Measurements from ENCODE around the gene ABHD12. TPM values are rescaled to one million over a fixed set of nuclear protein-coding genes. Genes with fewer than 3 reads are reported as not detected.

ABHD12 gene
- total RNA-seq, 3 donors from 2014 or later (not counting 1 experiment from before 2014, with no cell fraction given): 28.5 to 34.6 (median 34.5) TPM

DNA sequence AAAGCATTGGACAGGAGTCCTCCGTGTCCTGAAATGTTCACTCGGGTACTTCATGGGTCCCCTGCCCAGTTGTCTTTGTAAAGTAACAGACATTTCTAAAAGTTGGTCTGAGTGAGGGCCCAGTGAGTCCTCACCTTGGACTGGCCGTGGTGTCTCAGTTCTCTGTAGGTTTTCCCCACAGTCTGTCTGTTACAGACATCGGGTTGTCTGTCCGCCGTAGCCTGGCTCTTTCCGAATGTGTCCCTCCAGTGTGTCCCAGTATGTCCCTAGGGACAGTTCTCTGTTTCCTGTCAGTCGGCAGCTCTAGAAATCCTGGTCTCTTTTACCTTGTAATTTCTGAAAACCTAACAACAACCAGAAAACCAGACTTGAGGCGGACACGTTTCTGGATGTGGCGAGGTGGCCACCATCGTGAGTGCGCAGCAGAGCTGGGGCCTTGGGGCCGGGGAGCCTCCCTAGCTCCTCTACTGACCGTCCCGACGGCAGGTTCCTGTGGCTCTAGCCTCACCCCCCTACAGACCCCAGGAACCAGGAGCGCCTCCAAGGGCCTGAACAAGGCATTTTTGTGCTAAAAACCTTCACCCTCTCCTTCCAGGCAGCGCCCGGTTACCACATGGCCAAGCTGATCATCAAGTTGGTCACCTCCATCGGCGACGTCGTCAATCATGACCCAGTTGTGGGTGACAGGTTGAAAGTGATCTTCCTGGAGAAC, 100.6 kb downstream of the ABHD12 start:
- TF ChIP-seq CTCF (IDR thresholded peaks at IDR 0.05): no peak
- H3K36me3 ChIP-seq (ENCODE audit: control insufficient read depth, insufficient read depth, low read length): peaks cover 38% of the 10 kb centered on the region
- H3K27me3 ChIP-seq (ENCODE audit: control insufficient read depth, insufficient read depth, low read length): no peaks in the 10 kb centered on the region
- no peak overlapping the region for H3K27ac ChIP-seq (ENCODE audit: low read length)
- no peak overlapping the region for H3K4me3 ChIP-seq (ENCODE audit: low read length)
- no peaks in the 10 kb centered on the region for H3K27me3 Mint-ChIP-seq (ENCODE audit: low read depth in 2 of 2)
- H3K9me3 Mint-ChIP-seq: no peaks in the 10 kb centered on the region
- 94% methylated on average over 24 of the region's 24 CpGs for WGBS (ENCODE audit: insufficient coverage)
- peaks cover 12% of the 10 kb centered on the region for H3K36me3 Mint-ChIP-seq
- intact Hi-C loops (cut with micrococcal nuclease): no loop called here
- H3K4me1 Mint-ChIP-seq: no peaks in the 10 kb centered on the region
- no peak overlapping the region for H3K4me3 Mint-ChIP-seq
- DNase-seq: no peak
- no peaks in the 10 kb centered on the region for H3K9me3 ChIP-seq (ENCODE audit: control insufficient read depth, insufficient read depth, low read length)
- peaks cover 4% of the 10 kb centered on the region for H3K4me1 ChIP-seq (ENCODE audit: control insufficient read depth, insufficient read depth, low read length)
- no peak overlapping the region for H3K27ac Mint-ChIP-seq
- ATAC-seq: no peak

DNA sequence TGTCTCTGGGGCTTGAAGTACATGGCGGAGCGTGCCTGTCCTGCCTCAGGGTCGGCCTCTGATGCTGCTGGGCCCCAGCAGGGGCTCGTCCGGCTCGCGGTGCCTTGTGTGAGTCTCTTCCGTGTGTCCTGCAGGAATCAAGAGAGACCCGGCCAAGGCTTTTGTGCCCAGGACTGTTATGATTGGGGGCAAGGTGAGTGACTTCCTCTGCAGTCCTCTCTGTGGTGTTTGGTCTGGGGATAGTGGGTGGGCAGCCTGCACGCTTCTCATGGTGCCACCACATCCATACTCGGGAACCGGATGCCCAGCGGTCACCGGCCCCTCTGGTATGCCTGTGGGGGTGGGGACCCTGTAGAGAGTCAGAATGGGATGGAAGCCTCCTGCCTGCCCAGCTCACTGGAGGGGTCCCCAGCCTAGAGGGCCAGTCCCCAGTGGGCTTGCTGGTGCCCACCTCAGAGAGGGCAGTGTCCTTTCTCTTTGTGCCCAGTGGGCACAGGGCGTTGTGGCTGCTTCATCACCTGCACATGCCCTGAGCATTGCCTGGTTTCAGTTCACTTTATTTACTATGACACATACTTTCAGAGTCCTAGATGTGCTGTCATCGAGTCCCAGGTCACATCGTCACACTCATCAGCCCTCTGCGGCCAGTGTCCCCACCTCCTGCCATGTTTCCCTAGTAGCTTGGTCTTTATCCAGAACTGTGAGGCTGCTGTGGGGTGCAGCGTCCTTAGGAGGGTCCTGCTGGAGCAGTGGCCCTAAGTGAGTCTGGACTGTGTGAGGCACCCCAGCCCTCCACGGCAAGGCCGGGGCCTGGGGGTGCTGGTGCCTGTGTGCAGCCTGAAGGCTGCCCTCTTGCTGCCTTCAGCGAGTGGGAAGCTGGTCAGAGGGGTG, 102.1 kb downstream of the ABHD12 start:
- Mint-ChIP-seq H3K27me3 (ENCODE audit: low read depth in 2 of 2) (no peaks in the 10 kb centered on the region), H3K4me1 (no peaks in the 10 kb centered on the region), H3K9me3 (no peaks in the 10 kb centered on the region), H3K36me3 (peaks cover 12% of the 10 kb centered on the region), H3K4me3 (no peak overlapping the region), H3K27ac (no peak overlapping the region)
- H3K27me3 ChIP-seq (ENCODE audit: control insufficient read depth, insufficient read depth, low read length): no peaks in the 10 kb centered on the region
- H3K27ac ChIP-seq (ENCODE audit: low read length): no peak overlapping the region
- DNase-seq (no peak), ATAC-seq (no peak)
- 93% methylated on average over 22 of the region's 22 CpGs for WGBS (ENCODE audit: insufficient coverage)
- no peak overlapping the region for H3K4me3 ChIP-seq (ENCODE audit: low read length)
- no peaks in the 10 kb centered on the region for H3K4me1 ChIP-seq (ENCODE audit: control insufficient read depth, insufficient read depth, low read length)
- no peak for TF ChIP-seq CTCF (IDR thresholded peaks at IDR 0.05)
- no peaks in the 10 kb centered on the region for H3K9me3 ChIP-seq (ENCODE audit: control insufficient read depth, insufficient read depth, low read length)
- intact Hi-C loops (cut with micrococcal nuclease): no loop called here
- H3K36me3 ChIP-seq (ENCODE audit: control insufficient read depth, insufficient read depth, low read length): peaks cover 49% of the 10 kb centered on the region

GRCh38 chr20:25287631-25288290, 102.9 kb downstream of the ABHD12 start:
- intact Hi-C loops (cut with micrococcal nuclease): no loop called here
- no peaks in the 10 kb centered on the region for H3K4me1 Mint-ChIP-seq
- no peaks in the 10 kb centered on the region for H3K27me3 Mint-ChIP-seq (ENCODE audit: low read depth in 2 of 2)
- no peak overlapping the region for H3K4me3 Mint-ChIP-seq
- DNase-seq: no peak
- Histone ChIP-seq H3K27ac (ENCODE audit: low read length) (no peak overlapping the region), H3K27me3 (ENCODE audit: control insufficient read depth, insufficient read depth, low read length) (no peaks in the 10 kb centered on the region), H3K9me3 (ENCODE audit: control insufficient read depth, insufficient read depth, low read length) (no peaks in the 10 kb centered on the region), H3K4me3 (ENCODE audit: low read length) (no peak overlapping the region), H3K36me3 (ENCODE audit: control insufficient read depth, insufficient read depth, low read length) (peaks cover 52% of the 10 kb centered on the region), H3K4me1 (ENCODE audit: control insufficient read depth, insufficient read depth, low read length) (no peaks in the 10 kb centered on the region)
- WGBS (ENCODE audit: insufficient coverage): 98% methylated on average over 16 of the region's 16 CpGs
- peaks cover 12% of the 10 kb centered on the region for H3K36me3 Mint-ChIP-seq
- no peak for TF ChIP-seq CTCF (IDR thresholded peaks at IDR 0.05)
- no peaks in the 10 kb centered on the region for H3K9me3 Mint-ChIP-seq
- ATAC-seq: no peak
- H3K27ac Mint-ChIP-seq: no peak overlapping the region

Data from natural killer cell (primary cell).